Measurements from ENCODE around the gene NLRC5. TPM values are rescaled to one million over a fixed set of nuclear protein-coding genes. Genes with fewer than 3 reads are reported as not detected.

Gene NLRC5
- total RNA-seq, 4 donors from 2014 or later, result 47.6 to 314 (median 80.8) TPM

DNA sequence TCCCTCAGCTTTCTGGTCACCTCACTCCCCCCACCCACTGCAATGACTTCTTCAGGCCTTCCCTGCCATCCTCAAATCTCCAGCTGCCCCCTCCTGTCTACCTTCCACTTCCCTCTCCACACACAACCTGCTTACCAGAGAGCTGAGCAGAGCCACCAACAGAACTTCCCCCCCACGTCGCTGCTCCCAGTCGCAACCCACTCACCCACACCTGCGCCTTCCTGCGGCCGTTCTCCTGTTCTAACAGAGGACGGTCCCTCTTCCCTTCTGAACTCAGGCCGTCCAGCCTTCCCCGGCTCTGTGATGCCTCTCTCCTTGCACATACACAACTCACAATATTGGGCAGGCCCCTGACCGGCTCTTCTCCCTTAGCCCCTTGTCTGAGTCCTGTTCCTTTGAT is 13.6 kb upstream of the NLRC5 start:
- Histone ChIP-seq H3K4me1 (peaks cover 0 to 18% (median 0%) of the 10 kb centered on the region in 4 donors), H3K9me3 (no peaks in the 10 kb centered on the region), H3K4me3 (no peak overlapping the region), H3K27ac (peak overlapping the region in 1 of 4 donors; percentile 17), H3K27me3 (no peaks in the 10 kb centered on the region), H3K36me3 (no peaks in the 10 kb centered on the region)
- TF ChIP-seq, protein P1, sequence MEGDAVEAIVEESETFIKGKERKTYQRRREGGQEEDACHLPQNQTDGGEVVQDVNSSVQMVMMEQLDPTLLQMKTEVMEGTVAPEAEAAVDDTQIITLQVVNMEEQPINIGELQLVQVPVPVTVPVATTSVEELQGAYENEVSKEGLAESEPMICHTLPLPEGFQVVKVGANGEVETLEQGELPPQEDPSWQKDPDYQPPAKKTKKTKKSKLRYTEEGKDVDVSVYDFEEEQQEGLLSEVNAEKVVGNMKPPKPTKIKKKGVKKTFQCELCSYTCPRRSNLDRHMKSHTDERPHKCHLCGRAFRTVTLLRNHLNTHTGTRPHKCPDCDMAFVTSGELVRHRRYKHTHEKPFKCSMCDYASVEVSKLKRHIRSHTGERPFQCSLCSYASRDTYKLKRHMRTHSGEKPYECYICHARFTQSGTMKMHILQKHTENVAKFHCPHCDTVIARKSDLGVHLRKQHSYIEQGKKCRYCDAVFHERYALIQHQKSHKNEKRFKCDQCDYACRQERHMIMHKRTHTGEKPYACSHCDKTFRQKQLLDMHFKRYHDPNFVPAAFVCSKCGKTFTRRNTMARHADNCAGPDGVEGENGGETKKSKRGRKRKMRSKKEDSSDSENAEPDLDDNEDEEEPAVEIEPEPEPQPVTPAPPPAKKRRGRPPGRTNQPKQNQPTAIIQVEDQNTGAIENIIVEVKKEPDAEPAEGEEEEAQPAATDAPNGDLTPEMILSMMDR (IDR thresholded peaks at IDR 0.05), result no peak
- no peak for TF ChIP-seq POLR2A (IDR thresholded peaks at IDR 0.05)
- peak in 1 of 3 donors; percentile 53 for DNase-seq

DNA sequence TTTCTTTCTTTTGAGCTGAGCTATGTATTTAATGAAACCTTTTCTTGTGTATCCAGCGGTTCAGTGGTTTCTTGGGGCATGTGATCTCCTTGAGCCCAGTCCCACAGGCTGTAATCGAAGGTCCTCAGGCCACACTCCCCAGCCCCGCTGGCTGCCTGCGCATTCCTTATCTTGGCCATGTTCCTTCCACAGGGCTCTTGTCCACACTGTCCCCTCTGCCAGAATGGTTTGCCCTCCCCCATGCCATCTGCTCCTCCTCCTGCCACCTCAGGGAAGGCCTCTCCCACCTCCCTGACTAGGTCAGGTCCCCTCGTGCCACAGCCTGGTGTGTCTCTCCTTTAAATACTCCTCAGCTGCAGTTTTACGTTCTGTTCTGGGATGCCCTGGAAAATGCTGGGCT is 12.1 kb upstream of the NLRC5 start:
- H3K27me3 ChIP-seq, result no peaks in the 10 kb centered on the region
- no peak for TF ChIP-seq POLR2A (IDR thresholded peaks at IDR 0.05)
- TF ChIP-seq, protein P1 (IDR thresholded peaks at IDR 0.05), result no peak

DNA sequence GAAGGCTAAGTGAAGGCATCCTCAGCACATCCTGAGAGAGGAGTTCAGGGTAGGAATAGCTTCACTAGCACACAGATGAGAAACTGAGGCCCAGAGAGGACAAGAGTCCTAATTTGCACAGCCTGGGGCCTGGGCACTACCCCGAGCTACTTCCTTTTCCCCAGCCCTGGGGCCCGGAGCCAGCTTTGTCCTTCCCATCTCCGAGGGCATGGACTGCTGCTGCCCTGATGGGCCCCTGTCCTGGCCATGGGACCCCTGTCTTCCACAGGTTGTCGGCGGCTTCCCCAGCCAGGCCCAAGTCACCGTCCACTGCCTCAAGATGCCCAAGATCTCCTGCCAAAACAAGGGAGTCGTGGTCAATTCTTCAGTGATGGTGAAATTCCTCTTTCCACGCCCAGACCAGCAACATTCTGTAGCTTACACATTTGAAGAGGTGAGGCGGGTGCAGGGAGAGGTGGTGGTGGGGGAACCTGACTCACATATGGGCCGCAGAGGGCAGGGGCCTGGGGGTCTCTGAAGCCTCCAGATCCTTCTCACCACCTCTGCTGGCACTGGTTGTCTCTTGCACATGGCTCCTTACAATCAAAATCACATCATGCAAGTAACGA is 11.4 kb upstream of the NLRC5 start:
- DNase-seq, result no peak
- H3K36me3 ChIP-seq, result no peaks in the 10 kb centered on the region
- H3K4me3 ChIP-seq, result no peak overlapping the region
- H3K27me3 ChIP-seq, result no peaks in the 10 kb centered on the region
- H3K9me3 ChIP-seq, result no peaks in the 10 kb centered on the region
- peaks cover 0 to 10% (median 0%) of the 10 kb centered on the region in 4 donors for H3K4me1 ChIP-seq
- no peak overlapping the region for H3K27ac ChIP-seq
- TF ChIP-seq, protein P1 (IDR thresholded peaks at IDR 0.05), result no peak
- TF ChIP-seq POLR2A (IDR thresholded peaks at IDR 0.05), result no peak

More for the DNA sequence above, 12.1 kb upstream of the NLRC5 start:
- Histone ChIP-seq H3K27ac (no peak overlapping the region), H3K9me3 (no peaks in the 10 kb centered on the region), H3K4me3 (no peak overlapping the region), H3K4me1 (peaks cover 0 to 13% (median 0%) of the 10 kb centered on the region in 4 donors), H3K36me3 (no peaks in the 10 kb centered on the region)
- DNase-seq, result no peak

DNA sequence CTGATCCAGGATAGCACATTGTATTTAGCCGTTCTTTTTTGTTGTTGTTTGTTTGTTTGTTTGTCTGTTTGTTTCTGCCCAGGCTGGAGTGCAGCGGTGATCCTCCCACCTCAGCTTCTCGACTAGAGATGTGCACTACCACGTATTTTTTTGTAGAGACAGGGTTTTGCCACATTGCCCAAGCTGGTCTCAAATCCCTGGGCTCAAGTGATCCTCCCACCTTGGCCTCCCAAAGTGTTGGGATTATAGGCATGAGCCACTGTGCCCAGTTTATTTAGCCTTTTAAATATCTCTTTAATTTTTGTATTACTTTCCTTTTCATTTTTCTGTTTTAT is 9.2 kb upstream of the NLRC5 start:
- no peak overlapping the region for H3K27ac ChIP-seq
- no peaks in the 10 kb centered on the region for H3K36me3 ChIP-seq
- TF ChIP-seq POLR2A (IDR thresholded peaks at IDR 0.05), result no peak
- TF ChIP-seq, protein P1 (IDR thresholded peaks at IDR 0.05), result no peak
- no peaks in the 10 kb centered on the region for H3K9me3 ChIP-seq
- H3K4me3 ChIP-seq, result no peak overlapping the region
- H3K27me3 ChIP-seq, result no peaks in the 10 kb centered on the region
- no peak for DNase-seq
- peaks cover 0 to 21% (median under 1%) of the 10 kb centered on the region in 4 donors for H3K4me1 ChIP-seq

DNA sequence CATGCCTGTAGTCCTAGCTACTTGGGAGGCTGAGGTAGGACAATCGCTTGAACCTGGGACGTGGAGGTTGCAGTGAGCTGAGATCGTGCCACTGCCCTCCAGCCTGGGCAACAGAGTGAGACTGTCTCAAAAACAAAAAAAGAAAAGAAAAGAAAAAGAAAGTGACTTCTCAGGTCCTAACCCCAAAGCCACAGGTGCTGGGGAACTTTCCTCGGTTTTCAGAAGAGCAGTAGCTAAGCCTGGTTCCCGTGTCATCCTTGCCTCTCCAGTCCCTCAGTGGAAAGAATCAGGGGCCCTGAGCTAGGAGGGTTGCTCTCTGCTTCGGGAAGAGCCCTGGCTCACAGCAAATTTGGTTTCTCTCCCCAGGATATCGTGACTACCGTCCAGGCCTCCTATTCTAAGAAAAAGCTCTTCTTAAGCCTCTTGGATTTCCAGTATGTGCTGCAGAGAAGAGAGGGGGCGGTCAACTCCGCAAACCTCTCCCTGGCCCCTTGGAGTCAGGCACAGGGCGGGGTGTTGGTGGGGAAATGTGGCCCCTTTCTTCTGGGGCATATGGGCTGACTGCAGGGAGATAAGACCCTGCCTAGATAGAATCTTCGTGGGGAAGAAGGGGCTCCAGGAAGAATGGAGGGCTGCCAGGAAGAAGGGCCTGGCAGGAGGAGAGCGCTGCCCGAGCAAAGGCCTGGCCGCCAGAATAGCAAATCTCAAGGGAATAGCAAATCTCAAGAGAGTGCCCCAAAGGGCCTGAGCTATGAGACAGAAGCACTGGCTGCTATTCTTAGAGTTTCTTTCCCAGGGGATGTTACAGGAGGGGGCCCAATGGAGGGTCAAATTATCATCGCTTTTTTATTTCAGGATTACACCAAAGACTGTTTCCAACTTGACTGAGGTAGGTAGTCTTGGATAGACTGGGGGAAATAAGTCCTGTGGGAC is 8.3 kb upstream of the NLRC5 start:
- Histone ChIP-seq H3K27ac (no peak overlapping the region), H3K9me3 (no peaks in the 10 kb centered on the region), H3K4me3 (no peak overlapping the region), H3K27me3 (no peaks in the 10 kb centered on the region), H3K36me3 (no peaks in the 10 kb centered on the region), H3K4me1 (peaks cover 0 to 26% (median 2%) of the 10 kb centered on the region in 4 donors)
- no peak for TF ChIP-seq POLR2A (IDR thresholded peaks at IDR 0.05)
- TF ChIP-seq, protein P1 (IDR thresholded peaks at IDR 0.05), result no peak
- DNase-seq, result no peak

All from Peyer's patch (tissue), 4 donors.